Skeletal muscle satellite cell (primary cell): ENCODE data around the gene HMGB1.

Experiments
- H3K27me3 ChIP-seq: 2 replicates; pipeline ENCODE4 v1.7.0; 2013; ENCODE audit warnings: low read length; ENCODE audit not compliant: control insufficient read depth, insufficient read depth
- H3K36me3 ChIP-seq: 2 replicates; pipeline ENCODE4 v1.7.0; 2013; ENCODE audit warnings: mild to moderate bottlenecking, control low read depth, low read length; ENCODE audit not compliant: insufficient read depth
- H3K4me1 ChIP-seq: 2 replicates; pipeline ENCODE4 v1.7.0; 2013; ENCODE audit warnings: low read length; ENCODE audit not compliant: control insufficient read depth, insufficient read depth
- H3K4me2 ChIP-seq: 2 replicates; pipeline ENCODE4 v1.7.0; 2013; ENCODE audit warnings: mild to moderate bottlenecking, low read length
- H3K4me3 ChIP-seq: 2 replicates; pipeline ENCODE4 v1.7.0; 2013; ENCODE audit warnings: low read length
- H3K9ac ChIP-seq: 2 replicates; pipeline ENCODE4 v1.7.0; 2013; ENCODE audit warnings: mild to moderate bottlenecking, low read depth, low read length, moderate library complexity
- H3K9me3 ChIP-seq: replicated peaks from 2 replicates; pipeline ENCODE4 v1.7.0; 2013; ENCODE audit warnings: mild to moderate bottlenecking, control low read depth, low read length

HMGB1 gene

DNA sequence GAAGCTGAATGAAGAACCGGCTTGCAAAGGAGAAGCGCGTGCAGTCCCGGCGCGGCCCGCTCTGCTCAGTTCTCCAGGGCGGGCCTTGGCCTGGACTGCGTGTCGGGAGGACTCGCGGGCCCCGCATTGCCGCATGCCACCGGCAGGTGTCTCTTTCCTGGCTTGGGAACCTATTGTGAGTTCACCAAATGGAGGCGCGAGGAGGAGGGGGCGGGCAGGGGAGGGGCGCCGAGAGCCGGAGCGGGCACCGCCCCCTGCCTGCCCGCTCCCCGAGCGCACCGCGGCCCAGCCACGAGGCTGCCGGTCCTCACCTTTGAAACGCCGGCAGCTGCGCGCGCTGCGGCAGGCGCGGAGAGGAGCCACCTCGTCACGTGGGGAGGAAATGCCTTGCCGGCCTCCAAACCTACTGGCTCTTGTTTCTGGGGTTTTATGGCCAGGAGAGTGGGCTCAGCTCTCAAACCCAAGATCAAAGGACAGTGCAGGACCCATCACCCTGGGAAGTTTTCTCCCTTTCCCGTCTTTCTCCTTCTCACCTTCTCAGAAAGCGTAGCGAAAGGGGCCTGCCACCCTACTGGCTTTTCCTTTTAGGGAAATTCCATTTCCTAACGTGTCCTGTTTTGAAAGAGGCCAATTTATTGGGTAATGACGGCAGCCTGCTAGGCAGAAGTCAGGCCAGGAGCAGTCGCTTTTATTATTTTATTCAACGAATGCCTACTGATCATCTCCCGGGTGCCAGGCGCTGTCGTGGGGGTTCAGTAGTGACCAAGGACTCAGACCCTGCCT is 57.2 kb downstream of the HMGB1 start:
- peak overlapping the region; percentile 88 for H3K4me2 ChIP-seq
- no peaks in the 10 kb centered on the region for H3K27me3 ChIP-seq
- H3K9ac ChIP-seq = peak overlapping the region; percentile 75
- H3K4me3 ChIP-seq = peak overlapping the region; percentile 57
- no peaks in the 10 kb centered on the region for H3K9me3 ChIP-seq
- H3K4me1 ChIP-seq = peaks cover 24% of the 10 kb centered on the region
- H3K36me3 ChIP-seq = no peaks in the 10 kb centered on the region

DNA sequence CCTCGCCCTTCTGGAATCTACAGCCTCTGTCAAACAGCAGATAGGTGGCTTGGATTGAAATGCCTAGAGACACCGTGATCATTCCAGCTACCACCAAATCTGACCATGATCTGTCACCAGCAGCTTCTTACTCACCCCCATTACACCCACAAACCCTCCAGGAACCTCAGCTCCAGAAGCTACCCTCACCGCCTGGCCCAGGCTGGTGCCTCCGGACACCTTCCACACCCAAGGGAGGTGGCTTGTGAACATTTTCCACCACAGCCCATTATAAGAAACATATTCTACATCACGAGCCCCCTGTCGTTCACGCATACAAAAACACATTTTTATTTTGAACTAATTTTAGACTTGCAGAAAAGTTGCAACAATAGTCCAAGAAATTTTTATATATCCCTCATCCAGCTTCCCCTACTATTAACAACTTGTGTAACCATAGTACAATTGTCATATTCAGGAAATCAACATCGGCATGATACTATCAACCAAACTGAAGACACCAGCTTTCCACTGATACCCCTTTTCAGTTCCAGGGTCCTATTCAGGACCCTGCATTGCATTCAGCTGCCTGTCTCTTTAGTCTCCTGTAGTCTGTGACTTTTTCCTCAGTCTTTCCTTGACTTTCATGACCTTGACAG is 58.8 kb downstream of the HMGB1 start:
- no peaks in the 10 kb centered on the region for H3K9me3 ChIP-seq
- H3K4me2 ChIP-seq = no peak overlapping the region
- H3K4me1 ChIP-seq = peaks cover 24% of the 10 kb centered on the region
- H3K4me3 ChIP-seq = no peak overlapping the region
- no peaks in the 10 kb centered on the region for H3K27me3 ChIP-seq
- H3K36me3 ChIP-seq = no peaks in the 10 kb centered on the region
- H3K9ac ChIP-seq = no peak overlapping the region
